HTERT RPE-1 (cell line): ENCODE results near the gene ANKS1B.

Source experiments
- in situ Hi-C: fragments of 300-500 bp; cut with MboI; formaldehyde crosslinking; loops from 4 replicates; pipeline ENCODE4 v1.14.3; 2020; ENCODE audit warnings: low sequenced_read_pairs

ANKS1B gene

DNA sequence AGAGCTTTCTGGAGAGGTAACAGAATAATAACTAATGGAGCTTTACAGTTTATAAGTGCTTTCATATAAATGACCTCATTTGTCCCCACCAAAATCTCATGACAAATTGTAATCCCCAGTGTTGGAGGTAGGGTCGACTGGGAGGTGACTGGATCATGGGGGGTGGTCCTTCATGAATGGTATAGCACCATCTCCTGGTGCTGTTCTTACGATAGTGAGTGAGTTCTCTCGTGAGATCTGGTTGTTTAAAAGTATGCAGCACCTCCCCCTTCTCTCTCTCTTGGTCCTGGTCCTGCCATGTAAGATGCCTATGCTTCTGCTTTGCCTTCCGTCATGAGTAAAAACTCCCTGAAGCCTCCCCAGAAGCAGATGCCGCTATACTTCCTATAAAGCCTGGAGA is 760.5 kb downstream of the ANKS1B start:
- in situ Hi-C loops, result no loop called here

DNA sequence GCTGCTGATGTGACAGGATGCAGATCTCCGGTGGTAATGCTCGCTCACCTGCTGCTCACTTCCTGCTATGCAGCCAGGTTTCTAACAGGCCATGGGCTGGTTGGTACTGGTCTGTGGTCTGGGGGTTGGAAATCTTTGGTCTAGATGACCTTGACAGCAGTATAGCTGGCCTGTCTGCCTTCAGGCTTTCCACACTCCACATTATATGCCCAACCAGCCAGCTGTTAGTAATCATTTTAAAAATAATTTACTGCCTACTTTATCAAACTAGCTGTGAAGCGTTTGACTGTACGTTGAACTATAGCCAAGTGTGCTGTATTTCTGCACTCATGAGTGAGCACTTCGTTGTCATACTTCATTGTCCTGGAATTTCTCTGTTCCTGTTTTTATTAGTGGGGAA is 761.2 kb downstream of the ANKS1B start:
- in situ Hi-C loops, result no loop called here

DNA sequence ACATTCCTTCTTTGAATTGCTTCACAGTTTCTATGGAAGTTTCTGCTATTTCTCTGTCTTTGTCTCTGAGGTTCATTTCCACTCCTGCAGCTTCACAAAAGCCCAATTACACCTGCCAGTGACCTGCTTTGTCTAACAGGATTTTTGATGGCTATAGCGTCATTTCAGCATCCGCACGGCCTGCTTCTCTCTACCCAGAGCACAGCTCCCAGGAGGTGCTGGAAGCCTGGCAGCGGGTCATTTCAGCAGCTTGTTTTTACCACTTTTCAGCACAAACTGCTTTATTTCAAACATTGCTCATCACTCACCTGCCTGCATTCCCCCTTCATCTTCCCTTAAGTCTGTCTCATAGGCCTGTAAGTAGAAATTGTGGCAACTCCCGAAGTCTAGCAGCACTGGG is 771.7 kb downstream of the ANKS1B start:
- in situ Hi-C loops, result no loop called here

DNA sequence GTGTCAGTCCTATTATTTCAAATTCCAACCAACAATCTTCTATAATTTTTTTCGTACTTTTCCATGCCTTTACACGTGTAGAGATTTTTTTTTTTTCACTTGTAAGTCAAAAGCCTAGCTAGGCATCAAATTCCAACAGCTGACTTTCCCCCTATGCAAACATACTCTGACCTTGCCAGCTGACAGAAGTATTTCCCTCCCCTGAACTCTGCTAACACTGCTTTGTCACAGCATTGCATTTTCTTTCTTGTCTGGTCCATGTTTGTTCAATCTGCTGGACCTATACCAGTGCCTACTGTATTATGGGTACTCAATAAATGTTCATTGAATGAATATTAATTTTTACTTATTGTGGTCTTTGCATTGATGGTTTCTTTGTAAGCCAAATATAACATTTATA is 772.5 kb downstream of the ANKS1B start:
- in situ Hi-C loops, result no loop called here

DNA sequence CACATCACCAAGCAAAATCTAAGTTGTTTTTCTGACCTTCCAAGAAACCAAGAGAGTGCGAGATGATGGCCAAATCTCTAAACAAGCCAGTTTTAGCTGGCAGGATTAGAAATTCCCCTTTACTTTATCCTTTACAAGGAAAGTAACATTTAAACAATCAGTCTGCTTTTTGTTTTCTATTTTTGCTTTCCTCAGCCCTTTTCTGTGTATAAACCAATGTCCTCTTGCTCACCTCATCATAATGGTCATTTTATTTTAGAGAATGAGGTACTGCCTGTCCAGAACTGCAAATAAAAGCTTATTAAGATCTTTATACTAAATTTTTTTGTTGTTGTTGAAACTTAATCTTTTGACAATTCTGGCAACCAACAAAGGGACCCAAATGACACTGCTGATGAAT is 779.6 kb downstream of the ANKS1B start:
- in situ Hi-C loops, result no loop called here

DNA sequence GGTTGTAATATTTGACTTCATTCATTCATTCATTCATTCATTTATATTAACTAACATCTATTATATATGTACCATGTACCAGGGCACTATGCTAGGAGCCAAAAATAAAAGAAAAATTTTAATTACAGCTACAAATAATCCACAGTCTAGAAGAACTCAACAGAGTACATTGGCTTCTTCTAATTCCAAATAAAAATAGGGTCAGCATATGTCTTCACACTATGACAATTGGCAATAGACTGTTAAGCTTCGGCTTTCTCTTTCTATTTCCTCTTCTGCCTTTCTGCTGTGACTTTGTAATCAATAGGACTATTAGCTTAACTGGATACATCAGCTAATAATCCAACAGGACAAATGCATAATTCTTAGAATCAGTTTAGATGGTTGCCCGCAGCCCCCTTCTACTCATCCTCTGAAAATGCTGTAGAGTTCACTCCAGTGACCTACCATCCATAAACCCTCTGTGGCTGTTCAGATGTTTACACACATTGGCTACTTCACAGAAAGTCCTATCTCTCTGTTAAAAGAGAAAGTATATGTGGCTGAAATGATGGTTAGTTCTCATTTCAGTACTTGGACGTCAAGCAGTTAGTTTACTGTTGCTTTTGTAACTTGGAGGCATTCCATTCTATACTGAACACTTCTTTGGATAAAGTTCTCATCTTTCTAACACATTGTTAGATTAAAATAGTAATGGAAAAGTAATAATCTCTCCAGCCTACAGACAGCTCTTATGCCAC is 782.7 kb downstream of the ANKS1B start:
- in situ Hi-C loops, result no loop called here

DNA sequence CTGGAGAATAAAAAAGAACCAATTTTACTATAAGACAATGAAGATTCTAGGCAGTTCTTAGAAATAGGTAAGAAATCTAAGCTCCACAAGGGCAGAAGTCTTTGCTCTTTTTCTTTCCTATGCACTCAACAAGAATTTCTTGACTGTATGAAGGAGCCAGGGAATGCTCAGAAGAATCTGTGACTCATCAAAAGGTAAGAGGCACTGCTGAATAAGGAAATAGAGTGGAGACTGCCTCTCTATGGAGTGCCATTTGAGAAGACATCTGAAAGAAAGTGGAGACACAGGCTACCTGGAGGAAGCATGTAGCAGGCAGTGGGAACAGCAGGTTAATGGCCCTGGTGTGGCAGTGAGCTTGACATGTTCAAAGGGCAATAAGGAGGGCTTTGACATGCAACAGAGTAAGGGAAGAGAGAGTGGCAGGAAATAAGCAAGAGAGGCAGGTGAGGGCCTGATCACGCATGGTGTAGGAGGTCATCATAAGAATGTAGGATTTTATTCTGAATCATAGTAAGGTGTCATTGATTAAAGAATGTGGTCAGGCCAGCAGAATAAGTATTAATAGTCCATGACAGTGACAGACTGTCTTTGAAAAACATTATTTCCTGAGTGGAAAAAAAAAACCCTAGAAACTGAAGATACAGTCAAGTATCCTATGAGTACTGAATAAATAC is 783.9 kb downstream of the ANKS1B start:
- in situ Hi-C loops, result no loop called here

DNA sequence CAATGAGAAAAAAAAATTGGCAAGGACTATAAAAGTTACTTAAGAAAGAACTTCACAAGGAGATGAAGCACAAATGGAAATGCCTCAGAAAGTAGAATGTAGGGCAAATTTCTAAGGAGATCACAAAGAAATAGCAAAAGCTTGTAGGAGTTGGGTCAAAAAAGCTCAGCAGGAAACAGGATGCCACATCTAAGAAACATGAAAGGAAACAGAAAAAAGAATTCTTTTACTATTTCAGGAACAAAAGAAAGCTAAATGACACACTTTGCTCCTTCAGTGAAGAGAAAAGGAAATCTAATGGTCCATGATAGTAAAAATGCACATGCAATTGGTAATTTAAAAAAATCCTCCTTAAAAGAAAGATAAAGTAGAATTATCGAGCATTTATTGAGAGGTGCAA is 789.3 kb downstream of the ANKS1B start:
- in situ Hi-C loops, result no loop called here

DNA sequence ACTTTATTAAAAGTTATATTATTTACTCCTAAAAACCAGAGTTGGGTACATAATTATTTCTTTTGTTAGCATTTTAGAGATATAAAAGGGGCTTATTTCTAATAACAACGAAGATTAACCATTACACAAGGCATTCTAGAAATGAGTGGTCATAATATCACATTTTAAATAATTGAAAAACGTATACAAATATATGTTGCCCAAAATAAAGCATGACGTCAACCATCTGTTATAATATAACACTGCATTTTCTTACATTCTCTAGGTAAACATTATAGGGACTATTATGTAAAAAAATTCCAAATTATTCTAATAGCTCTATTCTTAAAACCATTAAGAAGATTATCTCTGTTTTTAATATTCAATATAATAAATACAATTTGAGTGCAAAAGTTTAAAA is 792.2 kb downstream of the ANKS1B start:
- in situ Hi-C loops, result no loop called here

DNA sequence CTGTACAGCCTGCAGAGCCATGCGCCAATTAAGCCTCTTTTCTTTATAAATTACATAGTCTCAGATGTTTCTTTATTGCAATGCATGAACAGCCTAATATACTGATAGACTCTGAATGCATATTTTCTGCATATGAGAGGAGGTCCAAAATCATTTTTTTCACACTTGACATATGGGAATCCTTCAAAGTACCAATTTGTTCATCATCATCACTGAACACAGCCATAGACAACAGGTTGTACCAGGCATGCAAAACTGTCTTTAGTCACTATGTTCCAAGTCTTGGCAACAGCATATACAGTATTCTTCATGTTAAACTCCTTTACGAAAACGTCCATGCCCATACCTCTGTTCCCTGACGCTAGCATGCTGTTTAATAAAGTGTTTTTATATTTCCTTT is 807.9 kb downstream of the ANKS1B start:
- in situ Hi-C loops, result no loop called here

DNA sequence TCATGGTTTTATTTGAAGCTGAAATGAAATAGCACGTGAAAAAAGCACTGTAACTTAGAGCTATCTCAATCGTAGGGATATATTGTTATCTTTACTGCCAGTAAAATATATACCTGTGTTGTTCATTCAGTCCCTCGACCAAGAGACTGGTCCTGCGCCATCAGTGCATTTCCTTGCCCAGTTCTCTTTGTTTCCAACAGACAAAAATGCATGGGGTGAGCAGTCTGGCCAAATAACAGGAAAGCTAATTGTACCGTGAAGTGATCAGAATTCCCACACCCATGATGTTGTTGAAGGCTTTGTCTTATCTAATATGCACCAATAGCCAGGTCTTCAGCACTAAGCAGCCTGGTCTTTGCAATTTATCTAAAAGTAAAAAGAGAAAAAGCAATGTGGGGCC is 814.3 kb downstream of the ANKS1B start:
- in situ Hi-C loops, result no loop called here

DNA sequence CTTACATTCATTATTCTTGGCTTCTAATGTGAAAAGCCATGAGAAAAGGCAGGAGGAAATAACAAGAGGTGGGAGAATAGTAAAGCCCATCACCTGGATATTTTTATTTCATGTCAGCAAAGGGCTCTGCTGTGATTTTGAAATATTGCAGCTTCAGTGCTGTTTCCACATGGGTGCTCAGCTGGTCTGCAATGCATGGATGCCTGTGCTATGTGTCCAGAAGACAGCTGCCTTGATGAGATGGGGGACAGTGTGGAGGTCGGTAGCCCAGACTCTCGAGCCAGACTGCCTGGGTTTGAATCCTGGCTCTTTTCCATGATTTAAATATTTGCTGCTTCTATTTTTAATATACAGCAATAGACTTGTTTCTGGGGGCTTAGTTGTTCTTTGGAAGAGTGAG is 814.7 kb downstream of the ANKS1B start:
- in situ Hi-C loops, result no loop called here

DNA sequence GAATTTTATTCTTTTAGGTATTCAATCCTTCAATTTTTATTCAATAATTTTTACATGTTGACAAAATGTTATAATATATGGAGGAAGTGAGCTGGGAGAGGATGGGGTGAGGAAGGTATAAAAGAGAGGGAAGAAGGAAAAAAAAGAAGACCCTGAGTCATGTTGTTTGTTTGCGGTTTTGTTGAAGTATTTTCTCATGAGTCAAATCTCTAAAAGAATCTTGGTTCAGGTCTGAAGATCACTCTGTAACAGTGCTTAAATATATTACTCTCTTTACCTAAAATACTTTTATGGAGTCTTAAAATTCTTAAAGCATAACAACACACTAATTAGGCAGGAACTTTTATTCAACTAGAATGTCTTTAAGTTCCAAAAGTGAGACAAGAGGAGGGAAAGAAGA is 826.8 kb downstream of the ANKS1B start:
- in situ Hi-C loops, result no loop called here

DNA sequence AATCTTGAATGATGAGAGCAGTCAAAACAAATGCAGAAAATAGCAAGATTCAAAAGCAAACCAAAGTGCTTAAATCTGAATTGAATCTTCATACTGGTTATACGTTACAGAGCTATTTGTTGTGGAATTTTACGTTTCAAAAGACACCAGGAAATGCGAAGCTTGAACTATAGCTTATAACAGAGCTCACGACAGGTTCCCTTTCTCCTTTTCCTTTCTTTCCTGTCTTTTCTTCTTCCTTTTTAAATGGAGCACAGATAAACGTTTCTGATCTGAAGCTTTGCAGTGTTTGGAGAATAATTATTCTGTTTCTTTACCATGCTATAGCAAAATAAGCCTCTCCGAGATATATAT is 829.8 kb downstream of the ANKS1B start:
- in situ Hi-C loops, result no loop called here

DNA sequence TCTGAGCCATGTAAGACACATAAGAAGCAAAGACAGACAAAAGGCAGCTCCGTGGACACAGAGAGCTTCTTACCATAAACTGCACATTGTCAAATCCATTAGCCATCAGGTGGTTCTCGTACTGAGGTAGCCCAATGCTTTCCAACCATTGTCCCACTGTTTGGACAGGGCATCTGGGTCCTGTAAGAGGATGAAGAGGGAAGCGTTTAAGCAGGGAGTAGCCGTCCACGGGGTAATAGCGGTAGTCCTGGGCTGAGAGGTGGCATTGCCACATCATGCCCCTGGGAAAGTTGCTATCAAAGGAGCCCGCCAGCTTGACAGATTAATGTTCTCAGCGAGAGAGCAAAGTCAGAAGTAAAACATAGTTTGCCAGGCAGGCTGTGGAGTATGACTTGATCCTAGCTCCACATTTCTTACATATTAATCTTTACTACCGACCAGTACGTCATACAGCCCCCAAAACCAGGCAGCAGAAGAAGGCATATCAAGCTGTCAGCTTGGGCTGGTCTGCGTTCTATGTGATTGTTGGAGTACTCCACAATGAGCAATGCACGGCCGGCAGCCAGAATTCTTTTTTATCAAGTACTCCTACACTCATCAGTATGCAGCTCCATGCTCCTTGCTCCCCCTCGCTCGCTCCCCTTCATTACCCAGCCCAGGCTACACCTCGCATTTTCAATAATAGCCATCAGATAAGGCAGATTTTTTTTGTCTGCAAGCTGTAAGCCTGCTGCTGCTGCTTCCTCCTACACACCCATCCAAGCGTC is 830.3 kb downstream of the ANKS1B start:
- in situ Hi-C loops, result no loop called here

DNA sequence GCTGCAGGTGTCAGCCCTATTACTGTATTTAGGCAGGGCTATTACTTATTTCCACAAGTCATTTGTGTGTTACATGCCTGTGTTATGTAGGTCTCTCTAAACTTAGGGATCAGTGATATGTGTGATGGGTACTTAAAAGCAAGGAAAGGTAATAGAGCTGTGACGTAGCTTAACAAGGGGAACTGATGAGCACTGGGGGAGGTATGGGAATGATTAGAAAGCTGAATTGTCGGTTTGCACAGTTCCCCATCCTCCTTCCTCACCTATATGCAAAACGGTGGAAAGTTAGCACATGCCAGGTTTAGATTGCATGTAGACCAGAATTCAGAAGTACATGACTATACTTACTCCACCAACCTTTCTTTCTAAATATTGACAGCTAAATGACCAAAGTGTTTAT is 831.4 kb downstream of the ANKS1B start:
- in situ Hi-C loops, result no loop called here

DNA sequence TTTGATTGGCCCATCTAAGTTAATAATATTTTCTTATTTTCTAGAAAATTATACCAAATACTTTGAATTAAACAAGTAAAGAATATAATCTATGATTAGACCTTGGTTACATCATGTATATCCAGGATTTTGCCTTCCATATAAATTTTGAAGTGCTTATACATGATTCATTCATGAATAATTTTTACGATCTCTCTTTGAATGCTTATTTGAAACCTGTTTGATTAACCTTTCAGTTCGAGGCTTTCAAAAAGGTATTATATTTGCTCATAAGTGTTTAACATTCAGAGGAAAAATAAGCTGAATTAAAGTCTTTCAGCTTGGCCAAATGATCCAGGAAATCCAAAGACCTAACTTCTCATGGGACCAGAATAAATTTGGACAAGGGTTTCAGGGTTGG is 832.4 kb downstream of the ANKS1B start:
- in situ Hi-C loops, result no loop called here

DNA sequence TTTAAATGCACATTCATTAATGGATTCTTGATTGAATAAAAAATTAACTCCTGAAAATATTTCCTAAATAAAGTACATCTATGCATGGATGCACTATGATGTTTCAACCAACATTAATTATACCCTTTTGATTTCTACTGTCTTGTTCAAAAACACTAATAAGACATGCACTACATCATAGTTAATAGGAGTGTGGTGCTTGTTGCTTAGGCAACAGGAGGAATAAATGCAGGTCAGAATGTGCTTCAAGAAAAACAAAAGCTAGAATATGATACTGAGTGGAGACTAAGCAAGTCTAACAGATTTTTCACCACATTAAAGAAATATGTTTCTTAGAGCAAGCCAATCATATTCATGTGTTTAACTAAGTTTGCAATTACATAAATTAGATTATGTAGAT is 833.0 kb downstream of the ANKS1B start:
- in situ Hi-C loops, result no loop called here

DNA sequence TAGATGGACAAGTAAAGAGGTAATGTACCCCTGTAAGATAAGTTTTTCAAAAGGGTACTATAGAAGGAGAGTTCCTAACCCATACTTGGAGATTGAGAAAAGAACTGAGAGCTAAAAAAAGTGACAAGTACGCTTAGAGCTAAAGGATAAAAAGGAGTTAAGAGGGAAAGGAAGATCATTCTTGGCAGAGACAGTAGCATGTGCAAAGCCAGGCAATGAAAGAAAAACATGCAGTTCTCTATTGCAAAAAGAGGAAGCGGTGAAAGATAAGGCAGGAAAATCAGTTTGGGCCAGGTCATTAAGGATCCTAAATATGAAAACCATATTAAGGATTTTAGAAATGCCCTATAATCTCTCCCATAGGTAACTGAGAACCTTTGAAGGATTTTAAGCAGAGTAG is 837.6 kb downstream of the ANKS1B start:
- in situ Hi-C loops, result no loop called here

DNA sequence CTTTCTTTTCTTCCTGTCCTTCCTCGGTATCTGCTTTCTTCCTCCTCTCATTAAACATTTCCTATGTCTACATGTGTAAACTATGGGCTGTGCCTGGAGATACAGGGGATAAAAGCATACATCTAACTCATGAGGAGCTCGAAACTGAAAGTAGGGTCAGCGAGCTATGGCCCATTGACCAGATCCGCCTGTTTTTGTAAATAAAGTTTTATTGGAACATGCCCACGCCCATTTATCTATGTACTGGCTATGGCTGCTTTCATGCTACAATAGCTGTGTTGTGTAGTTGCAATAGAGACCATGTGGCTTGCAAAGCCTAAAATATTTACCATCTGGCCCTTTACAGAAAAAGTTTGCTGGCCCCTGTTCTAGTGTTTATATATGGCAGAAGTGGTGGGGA is 838.0 kb downstream of the ANKS1B start:
- in situ Hi-C loops, result no loop called here

DNA sequence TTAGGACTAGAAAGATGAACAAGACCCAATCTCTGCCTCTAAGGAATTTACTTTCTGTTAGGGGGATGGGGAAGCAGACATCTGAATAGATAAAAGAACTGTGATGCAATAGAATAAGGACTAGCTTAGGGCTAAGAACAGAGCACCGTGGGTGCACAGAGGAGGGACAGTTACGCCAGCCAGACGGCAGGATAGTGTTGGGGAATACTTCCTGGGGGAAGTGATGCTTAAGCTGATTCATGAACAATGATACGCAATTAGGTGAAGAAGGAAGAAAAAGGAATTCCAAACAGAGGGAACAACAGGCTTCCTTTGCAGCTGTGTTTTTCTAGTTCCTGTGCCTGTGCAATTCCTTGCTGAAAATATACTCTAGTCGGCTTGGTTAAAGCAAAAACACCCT is 838.6 kb downstream of the ANKS1B start:
- in situ Hi-C loops, result no loop called here

DNA sequence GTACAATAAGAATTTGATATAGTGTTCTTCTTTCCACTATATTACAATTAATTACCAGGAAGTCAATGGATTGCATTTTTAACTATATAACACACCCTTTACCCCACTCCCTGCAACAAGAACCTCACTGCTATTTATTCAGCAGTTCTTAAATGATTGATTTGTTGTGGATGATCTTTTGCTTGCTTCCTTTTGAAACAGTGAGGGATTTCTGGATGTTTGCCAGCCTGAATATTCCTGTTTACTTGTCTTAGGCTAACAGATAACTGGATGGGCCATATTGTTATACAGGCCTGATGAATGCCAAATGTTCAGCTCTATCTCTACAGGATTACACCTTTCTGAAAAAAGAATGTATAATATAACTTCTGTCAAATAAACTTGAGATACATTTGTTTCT is 842.1 kb downstream of the ANKS1B start:
- in situ Hi-C loops, result no loop called here
